NCI-H82 (cell line): ENCODE measurements around the gene GARIN1A.

Experiments used
- DNase-seq: peaks from one replicate; lab custom pipeline; 2025; lab: John Stamatoyannopoulos, UW

GARIN1A gene

GRCh38 chr7:128718967-128719642 is 47.0 kb downstream of the GARIN1A start:
- no peak for DNase-seq

- no peak for DNase-seq
These were observed 49.3 kb downstream of the GARIN1A start for GRCh38 chr7:128721376-128721775.
